CD4-positive, alpha-beta T cell treated with Interleukin-17A for 4 hours (primary cell): Measurements from ENCODE around the gene CHIT1.

ENCODE experiments used
- DNase-seq: peaks from one replicate; pipeline ENCODE4 v3.0.0-alpha.2; 2020; ENCODE audit warnings: mixed read lengths

Gene CHIT1

GRCh38 chr1:203215573-203215972 is 13.9 kb downstream of the CHIT1 start:
- no peak for DNase-seq

GRCh38 chr1:203214871-203215270 is 14.6 kb downstream of the CHIT1 start:
- DNase-seq: no peak

- DNase-seq: no peak
These were observed 16.3 kb downstream of the CHIT1 start for GRCh38 chr1:203213126-203213525.

- DNase-seq: no peak
These were observed 17.7 kb downstream of the CHIT1 start for GRCh38 chr1:203211812-203212211.

GRCh38 chr1:203210988-203211387 is 18.5 kb downstream of the CHIT1 start:
- DNase-seq: no peak

GRCh38 chr1:203210350-203210749 is 19.1 kb downstream of the CHIT1 start:
- no peak for DNase-seq

- no peak for DNase-seq
These were observed 21.3 kb downstream of the CHIT1 start for GRCh38 chr1:203208181-203208580.

GRCh38 chr1:203207751-203208150 is 21.7 kb downstream of the CHIT1 start:
- no peak for DNase-seq

GRCh38 chr1:203206129-203206687 is 23.3 kb downstream of the CHIT1 start:
- no peak for DNase-seq

- no peak for DNase-seq
These were observed 24.7 kb downstream of the CHIT1 start for GRCh38 chr1:203204756-203205155.

- no peak for DNase-seq
These were observed 26.8 kb downstream of the CHIT1 start for GRCh38 chr1:203202431-203203245.

GRCh38 chr1:203201516-203202205 is 27.8 kb downstream of the CHIT1 start:
- no peak for DNase-seq

GRCh38 chr1:203200916-203201315 is 28.6 kb downstream of the CHIT1 start:
- DNase-seq: no peak

- DNase-seq: no peak
These were observed 29.5 kb downstream of the CHIT1 start for GRCh38 chr1:203199816-203200571.

- no peak for DNase-seq
These were observed 30.0 kb downstream of the CHIT1 start for GRCh38 chr1:203199481-203199815.

- DNase-seq: no peak
These were observed 30.5 kb downstream of the CHIT1 start for GRCh38 chr1:203199002-203199401.

GRCh38 chr1:203197625-203198024 is 31.8 kb downstream of the CHIT1 start:
- DNase-seq: no peak

GRCh38 chr1:203196371-203196770 is 33.1 kb downstream of the CHIT1 start:
- no peak for DNase-seq

GRCh38 chr1:203190949-203191348 is 38.5 kb downstream of the CHIT1 start:
- DNase-seq: no peak

- DNase-seq: no peak
These were observed 39.5 kb downstream of the CHIT1 start for GRCh38 chr1:203189951-203190352.

GRCh38 chr1:203188686-203189232 is 40.7 kb downstream of the CHIT1 start:
- DNase-seq: no peak

GRCh38 chr1:203187689-203188264 is 41.7 kb downstream of the CHIT1 start:
- no peak for DNase-seq

GRCh38 chr1:203187304-203187685 is 42.2 kb downstream of the CHIT1 start:
- no peak for DNase-seq
